GM12878 (cell line): ENCODE results near the gene SBF1. TPM values are rescaled to one million over a fixed set of nuclear protein-coding genes. Genes with fewer than 3 reads are reported as not detected.

Experiments
- ATAC-seq: fragments of 200-7000 bp; cut with Tn5 transposase; 3 replicates; pipeline ENCODE4 v1.9.1; 2020; ENCODE audit warnings: mild to moderate bottlenecking, moderate library complexity
- BruUV-seq: library from RNA; stranded (reverse); fragments of 400-500 nt; replicated peaks from 2 replicates; lab custom pipeline; 2021; lab: Mats Ljungman, UMichigan
- CTCF ChIA-PET: fragments of 300-600 bp; sonication (Branson Sonifier 250); formaldehyde crosslinking; extraction: SDS; loops from one replicate; lab custom pipeline; 2021; ENCODE audit warnings: inconsistent platforms; lab: Yijun Ruan, JAX
- POLR2A ChIA-PET: fragments of 350-600 bp; formaldehyde crosslinking; extraction: SDS; loops from one replicate; lab custom pipeline; 2021; ENCODE audit warnings: inconsistent platforms; lab: Charles Lee
- RAD21 ChIA-PET: fragments of 300-600 bp; sonication (Branson Sonifier 250); formaldehyde crosslinking; loops from one replicate; lab custom pipeline; 2023; ENCODE audit warnings: antibody characterized with exemption; ENCODE audit not compliant: unreplicated experiment; lab: Charles Lee
- SMC1A ChIA-PET: fragments of 300-600 bp; sonication (Branson Sonifier 250); formaldehyde crosslinking; loops from one replicate; lab custom pipeline; 2023; ENCODE audit not compliant: unreplicated experiment, uncharacterized antibody; lab: Charles Lee
- DNase-seq: peaks from one replicate; pipeline ENCODE4 v3.0.0-alpha.2; 2011; ENCODE audit warnings: low read depth, low spot score
- FAIRE-seq: peaks from 3 replicates; lab custom pipeline; 2011; peaks lifted over from hg19 to GRCh38; lab: Jason Lieb, UNC
- H2AFZ ChIP-seq: 2 replicates; pipeline ENCODE4 v1.6.0; 2011; ENCODE audit warnings: low read depth, low read length, control low read depth; ENCODE audit not compliant: control insufficient read depth
- H3K27ac ChIP-seq: 2 replicates; pipeline ENCODE4 v1.5.1; 2011; ENCODE audit warnings: control low read depth; ENCODE audit not compliant: control insufficient read depth, insufficient read depth
- H3K27me3 ChIP-seq, 2 experiments: replicated peaks in 1 of 2; 2 replicates each; pipeline versions ENCODE4 v1.6.0 to v1.6.1; 2011; ENCODE audit warnings: low read length in 1 of 2; ENCODE audit not compliant: control insufficient read depth in 2 of 2, insufficient read depth in 2 of 2
- H3K36me3 ChIP-seq, 2 experiments: 2 replicates each; pipeline ENCODE4 v1.5.1; 2011; ENCODE audit warnings: low read length in 1 of 2; ENCODE audit not compliant: control insufficient read depth in 2 of 2, insufficient read depth in 2 of 2
- H3K4me1 ChIP-seq: 2 replicates; pipeline ENCODE4 v1.6.1; 2011; ENCODE audit warnings: mild to moderate bottlenecking, low read length, moderate library complexity, mixed read lengths; ENCODE audit not compliant: control insufficient read depth, insufficient read depth
- H3K4me2 ChIP-seq: 2 replicates; pipeline ENCODE4 v1.6.0; 2011; ENCODE audit warnings: control low read depth; ENCODE audit not compliant: control insufficient read depth, insufficient read depth
- H3K4me3 ChIP-seq: fragments of 200-600 bp; sonication (generic); 2 replicates; pipeline ENCODE4 v1.5.1; 2016
- H3K79me2 ChIP-seq: 2 replicates; pipeline ENCODE4 v1.6.0; 2011; ENCODE audit warnings: low read length; ENCODE audit not compliant: control insufficient read depth, insufficient read depth
- H3K9ac ChIP-seq: 2 replicates; pipeline ENCODE4 v1.8.0; 2011; ENCODE audit warnings: low read length, control low read depth, mixed read lengths; ENCODE audit not compliant: control insufficient read depth, insufficient read depth
- H3K9me3 ChIP-seq: replicated peaks from 3 replicates; pipeline ENCODE4 v1.5.1; 2011; ENCODE audit warnings: mild to moderate bottlenecking, low read length; ENCODE audit not compliant: control insufficient read depth, insufficient read depth
- H4K20me1 ChIP-seq: 2 replicates; pipeline ENCODE4 v1.6.0; 2011; ENCODE audit not compliant: control insufficient read depth, insufficient read depth
- BCL11A ChIP-seq: IDR thresholded peaks from 2 replicates; pipeline ENCODE4 v1.6.1; 2011; ENCODE audit warnings: low read depth, low read length
- CBX5 ChIP-seq: sonication (generic); IDR thresholded peaks from 2 replicates; pipeline ENCODE4 v1.6.1; 2016; ENCODE audit warnings: low read depth, moderate library complexity, mild to moderate bottlenecking, inconsistent platforms
- CREM ChIP-seq: IDR thresholded peaks from 2 replicates; pipeline ENCODE4 v1.6.1; 2014; ENCODE audit warnings: antibody characterized with exemption, low read depth
- EZH2 ChIP-seq: IDR thresholded peaks from 2 replicates; pipeline ENCODE4 v1.6.1; 2012; ENCODE audit warnings: low read depth, mild to moderate bottlenecking, control low read depth, inconsistent platforms, low read length, borderline replicate concordance; ENCODE audit not compliant: control insufficient read depth
- IRF3 ChIP-seq: fragments of 450-650 bp; IDR thresholded peaks from 2 replicates; pipeline ENCODE4 v1.6.1; 2014; ENCODE audit warnings: mild to moderate bottlenecking
- MEF2B ChIP-seq: fragments of 450-650 bp; IDR thresholded peaks from 2 replicates; pipeline ENCODE4 v1.6.1; 2018; ENCODE audit warnings: mild to moderate bottlenecking, moderate library complexity; ENCODE audit not compliant: partially characterized antibody, poor library complexity, severe bottlenecking
- NFIC ChIP-seq: IDR thresholded peaks from 2 replicates; pipeline ENCODE4 v1.6.1; 2012; ENCODE audit warnings: low read depth, mild to moderate bottlenecking, inconsistent platforms, low read length, moderate library complexity
- SKIL ChIP-seq: fragments of 450-650 bp; IDR thresholded peaks from 2 replicates; pipeline ENCODE4 v1.6.1; 2017; ENCODE audit warnings: mild to moderate bottlenecking, low read depth, inconsistent platforms; ENCODE audit not compliant: poor library complexity, severe bottlenecking
- SREBF2 ChIP-seq: IDR thresholded peaks from 2 replicates; pipeline ENCODE4 v1.6.1; 2012; ENCODE audit warnings: mild to moderate bottlenecking, low read length
- WGBS: methylation state at CpG from one replicate; pipeline ENCODE4 v1.1.6; 2016; ENCODE audit warnings: low lambda C conversion rate; ENCODE audit not compliant: insufficient replicate concordance, insufficient coverage; ENCODE audit errors: missing lambda C conversion rate; 5-methylcytosine and 5-hydroxymethylcytosine counted together
- in situ Hi-C: fragments of 300-500 bp; cut with MboI; formaldehyde crosslinking; loops from 9 replicates; pipeline ENCODE4 v1.14.3; 2018; ENCODE audit warnings: mixed read lengths
- intact Hi-C: fragments of 100-400 bp; cut with micrococcal nuclease; formaldehyde crosslinking; loops from one replicate; pipeline ENCODE4 v1.14.2; 2022; ENCODE audit not compliant: unreplicated experiment
- polyA plus RNA-seq, 11 experiments: library from polyadenylated mRNA; depleted of rRNA in 4 of 11; unstranded in 6 of 11; stranded (reverse) in 5 of 11; fragments of >200 nt; fragmentation: Nextera tagmentation in 4 of 11; fragmentation: Illumina TruSeq in 1 of 11; extraction: Ambion mirVana in 4 of 11; extraction: Trizol in 1 of 11; gene quantifications; 1 replicate in 1 of 11; 2 replicates in 10 of 11; pipeline versions ENCODE4 v1.2.1 to v1.2.3, GENCODE V29; 2011 to 2016; ENCODE audit warnings: inconsistent platforms in 2 of 11, missing spikeins in 2 of 11, low read depth in 1 of 11
- total RNA-seq, 4 experiments: library from RNA; depleted of rRNA in 3 of 4; stranded (reverse); fragments of >200 nt in 3 of 4; fragmentation: Illumina TruSeq in 1 of 4; extraction: Trizol in 1 of 4; gene quantifications; 2 replicates each; pipeline versions ENCODE4 v1.2.1 to v1.2.3, GENCODE V29; 2013 to 2021
- TF ChIP-seq, protein P1 (sequence below): fragments of 450-650 bp; formaldehyde crosslinking; IDR thresholded peaks from 2 replicates; pipeline ENCODE4 v1.4.0; 2022; ENCODE audit warnings: mild to moderate bottlenecking, moderate library complexity

The SBF1 gene
- total and polyA plus RNA-seq, 10 of the 15 experiments (the other 5 are each of a cell fraction or from before 2014, with no cell fraction given), result 0.23 to 95.0 (median 17.8) TPM

- H3K9ac ChIP-seq, result no peak overlapping the region
- WGBS, result 31% methylated on average over 6 of the region's 6 CpGs
- BruUV-seq, result no TSS peak
- ATAC-seq, result no peak
- DNase-seq, result no peak
- FAIRE-seq, result no peak
- H3K9me3 ChIP-seq, result no peaks in the 10 kb centered on the region
- ChIA-PET POLR2A (interaction anchor here (1.4 kb wide), 1 partner anchor 29 kb away, joined by 4 read pairs; the partner anchor contains the start of gene SCO2), RAD21 (interaction anchor here (0.5 to 3.0 kb wide), 9 partner anchors 12 to 256 kb away, joined by 3 to 16 read pairs (median 5); partner anchors contain the start of genes PLXNB2 and SCO2), SMC1A (interaction anchor here (0.7 to 2.1 kb wide), 5 partner anchors 24 to 254 kb away, joined by 4 to 8 read pairs (median 5); partner anchors contain the start of gene TUBGCP6), CTCF (interaction anchor here (0.9 to 4.8 kb wide), 16 partner anchors 11 to 353 kb away, joined by 3 to 29 read pairs (median 8); partner anchors contain the start of genes LMF2, MIOX and NCAPH2)
- H3K4me3 ChIP-seq, result no peak overlapping the region
- in situ Hi-C loops, result loop anchor here (10.0 kb wide), 1 partner anchor 242 kb away; the partner anchor contains the start of gene HDAC10
- no peaks in the 10 kb centered on the region for H4K20me1 ChIP-seq
- H3K4me2 ChIP-seq, result no peak overlapping the region
- intact Hi-C loops, result loop anchor here (5.0 kb wide), 1 partner anchor 245 kb away; the partner anchor contains the start of gene HDAC10
- no peak overlapping the region for H3K27ac ChIP-seq
- H3K27me3 ChIP-seq, result no peaks in the 10 kb centered on the region
- no peak overlapping the region for H2AFZ ChIP-seq
- no peaks in the 10 kb centered on the region for H3K36me3 ChIP-seq
- no peaks in the 10 kb centered on the region for H3K79me2 ChIP-seq
- TF ChIP-seq SKIL (no peak), SREBF2 (no peak), BCL11A (no peak), IRF3 (no peak), MEF2B (no peak), CBX5 (no peak), CREM (no peak), NFIC (no peak), EZH2 (no peak)
- TF ChIP-seq, protein P1, sequence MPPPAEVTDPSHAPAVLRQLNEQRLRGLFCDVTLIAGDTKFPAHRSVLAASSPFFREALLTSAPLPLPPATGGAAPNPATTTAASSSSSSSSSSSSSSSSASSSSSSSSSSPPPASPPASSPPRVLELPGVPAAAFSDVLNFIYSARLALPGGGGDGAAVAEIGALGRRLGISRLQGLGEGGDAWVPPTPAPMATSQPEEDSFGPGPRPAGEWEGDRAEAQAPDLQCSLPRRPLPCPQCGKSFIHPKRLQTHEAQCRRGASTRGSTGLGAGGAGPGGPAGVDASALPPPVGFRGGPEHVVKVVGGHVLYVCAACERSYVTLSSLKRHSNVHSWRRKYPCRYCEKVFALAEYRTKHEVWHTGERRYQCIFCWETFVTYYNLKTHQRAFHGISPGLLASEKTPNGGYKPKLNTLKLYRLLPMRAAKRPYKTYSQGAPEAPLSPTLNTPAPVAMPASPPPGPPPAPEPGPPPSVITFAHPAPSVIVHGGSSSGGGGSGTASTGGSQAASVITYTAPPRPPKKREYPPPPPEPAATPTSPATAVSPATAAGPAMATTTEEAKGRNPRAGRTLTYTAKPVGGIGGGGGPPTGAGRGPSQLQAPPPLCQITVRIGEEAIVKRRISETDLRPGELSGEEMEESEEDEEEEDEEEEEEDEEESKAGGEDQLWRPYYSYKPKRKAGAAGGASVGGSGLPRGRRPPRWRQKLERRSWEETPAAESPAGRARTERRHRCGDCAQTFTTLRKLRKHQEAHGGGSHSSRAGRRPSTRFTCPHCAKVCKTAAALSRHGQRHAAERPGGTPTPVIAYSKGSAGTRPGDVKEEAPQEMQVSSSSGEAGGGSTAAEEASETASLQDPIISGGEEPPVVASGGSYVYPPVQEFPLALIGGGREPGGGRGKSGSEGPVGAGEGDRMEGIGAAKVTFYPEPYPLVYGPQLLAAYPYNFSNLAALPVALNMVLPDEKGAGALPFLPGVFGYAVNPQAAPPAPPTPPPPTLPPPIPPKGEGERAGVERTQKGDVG (CRISPR knock-in tag), result no peak
- no peaks in the 10 kb centered on the region for H3K4me1 ChIP-seq
These were observed 22.3 kb upstream of the SBF1 start for GRCh38 chr22:50497093-50497492.
